CD14-positive monocyte (primary cell): Measurements from ENCODE around the gene YWHAB. TPM values are rescaled to one million over a fixed set of nuclear protein-coding genes. Genes with fewer than 3 reads are reported as not detected.

Experiments used
- DNase-seq, 3 donors: peaks; one replicate each; pipeline ENCODE4 v3.0.0-alpha.2; 2011 to 2022
- H2AFZ ChIP-seq: 2 replicates; pipeline ENCODE4 v1.6.0; 2012; ENCODE audit warnings: mild to moderate bottlenecking, low read depth, low read length, inconsistent platforms; ENCODE audit not compliant: insufficient read depth, poor library complexity, severe bottlenecking
- H3K27ac ChIP-seq, 2 donors: 1 replicate in 1 of 2; 2 replicates in 1 of 2; pipeline ENCODE4 v1.5.1; 2012 to 2013; ENCODE audit warnings: low read length in 2 of 2, control low read depth in 1 of 2, inconsistent platforms in 1 of 2, low read depth in 1 of 2, mild to moderate bottlenecking in 1 of 2
- H3K27me3 ChIP-seq, 2 donors: one replicate each; pipeline versions ENCODE4 v1.6.0 to v1.6.1; 2011 to 2013; ENCODE audit warnings: low read length in 2 of 2; ENCODE audit not compliant: control insufficient read depth in 2 of 2, insufficient read depth in 2 of 2
- H3K36me3 ChIP-seq, 2 donors: replicated peaks in 1 of 2; 1 replicate in 1 of 2; 2 replicates in 1 of 2; pipeline versions ENCODE4 v1.5.1 to v1.6.1; 2012 to 2013; ENCODE audit warnings: low read length in 2 of 2, control low read depth in 1 of 2, inconsistent platforms in 1 of 2, mild to moderate bottlenecking in 1 of 2; ENCODE audit not compliant: insufficient read depth in 2 of 2, control insufficient read depth in 1 of 2
- H3K4me1 ChIP-seq, 2 donors: 1 replicate in 1 of 2; 2 replicates in 1 of 2; pipeline versions ENCODE4 v1.5.1 to v1.6.1; 2012 to 2013; ENCODE audit warnings: low read length in 2 of 2, control low read depth in 1 of 2, inconsistent platforms in 1 of 2, mild to moderate bottlenecking in 1 of 2, moderate library complexity in 1 of 2; ENCODE audit not compliant: insufficient read depth in 2 of 2, control insufficient read depth in 1 of 2
- H3K4me2 ChIP-seq: replicated peaks from 2 replicates; pipeline ENCODE3; 2012; ENCODE audit warnings: low read length, moderate library complexity, mild to moderate bottlenecking; ENCODE audit not compliant: poor library complexity, severe bottlenecking; ENCODE audit errors: extremely low read depth
- H3K4me3 ChIP-seq, 3 experiments: fragments of 200-600 bp in 1 of 3; sonication (generic) in 1 of 3; replicated peaks in 1 of 3; 1 replicate in 2 of 3; 2 replicates in 1 of 3; pipeline ENCODE4 v1.5.1; 2011 to 2013; ENCODE audit warnings: low read length in 3 of 3, mild to moderate bottlenecking in 3 of 3, control low read depth in 2 of 3, low read depth in 2 of 3, inconsistent platforms in 1 of 3, moderate library complexity in 1 of 3
- H3K79me2 ChIP-seq: 2 replicates; pipeline ENCODE4 v1.6.0; 2012; ENCODE audit warnings: mild to moderate bottlenecking, control low read depth, inconsistent platforms, low read length, moderate library complexity; ENCODE audit not compliant: insufficient read depth
- H3K9ac ChIP-seq: 2 replicates; pipeline ENCODE4 v1.6.0; 2017; ENCODE audit warnings: low read length, mild to moderate bottlenecking; ENCODE audit not compliant: insufficient read depth, poor library complexity, severe bottlenecking
- H3K9me3 ChIP-seq, 2 donors: replicated peaks in 1 of 2; 1 replicate in 1 of 2; 2 replicates in 1 of 2; pipeline versions ENCODE4 v1.5.1 to v1.6.1; 2012 to 2013; ENCODE audit warnings: low read length in 2 of 2, control low read depth in 1 of 2; ENCODE audit not compliant: control insufficient read depth in 1 of 2, insufficient read depth in 1 of 2
- H4K20me1 ChIP-seq: 2 replicates; pipeline ENCODE4 v1.6.0; 2012; ENCODE audit warnings: mild to moderate bottlenecking, low read length, control low read depth, moderate library complexity; ENCODE audit not compliant: insufficient read depth
- H3K27ac Mint-ChIP-seq, 7 donors: one replicate each; pipeline ENCODE4 v1.8.0; 2020; ENCODE audit warnings: mild to moderate bottlenecking in 7 of 7, mixed read lengths in 7 of 7, moderate library complexity in 6 of 7, inconsistent platforms in 2 of 7
- H3K27me3 Mint-ChIP-seq, 3 donors: one replicate each; pipeline ENCODE4 v1.8.0; 2021 to 2022; ENCODE audit warnings: low read depth in 3 of 3, mild to moderate bottlenecking in 3 of 3, mixed read lengths in 3 of 3, moderate library complexity in 3 of 3, inconsistent platforms in 1 of 3
- H3K36me3 Mint-ChIP-seq, 2 donors: one replicate each; pipeline ENCODE4 v1.8.0; 2020; ENCODE audit warnings: mixed read lengths in 2 of 2, inconsistent platforms in 1 of 2, mild to moderate bottlenecking in 1 of 2
- H3K4me1 Mint-ChIP-seq: one replicate; pipeline ENCODE4 v1.8.0; 2020; ENCODE audit warnings: mild to moderate bottlenecking, mixed read lengths
- H3K4me3 Mint-ChIP-seq, 2 donors: one replicate each; pipeline ENCODE4 v1.8.0; 2020; ENCODE audit warnings: mild to moderate bottlenecking in 2 of 2, mixed read lengths in 2 of 2, moderate library complexity in 1 of 2
- H3K9me3 Mint-ChIP-seq, 7 donors: one replicate each; pipeline ENCODE4 v1.8.0; 2020 to 2022; ENCODE audit warnings: mixed read lengths in 7 of 7, mild to moderate bottlenecking in 6 of 7, moderate library complexity in 6 of 7, inconsistent platforms in 2 of 7
- CTCF ChIP-seq: fragments of 200-600 bp; IDR thresholded peaks from one replicate; pipeline ENCODE4 v1.8.0; 2022; ENCODE audit warnings: antibody characterized with exemption, mild to moderate bottlenecking
- WGBS: methylation state at CpG from one replicate; pipeline ENCODE4 v1.1.5; 2013; ENCODE audit warnings: missing lambda C conversion rate; ENCODE audit not compliant: insufficient coverage; 5-methylcytosine and 5-hydroxymethylcytosine counted together
- intact Hi-C, 2 donors: fragments of 100-400 bp; cut with micrococcal nuclease; formaldehyde crosslinking; loops; one replicate each; pipeline versions ENCODE4 v1.15.0 to v1.15.1; 2023
- polyA plus RNA-seq, 3 donors: library from polyadenylated mRNA; depleted of rRNA in 1 of 3; unstranded in 2 of 3; stranded (reverse) in 1 of 3; fragments of 300-500 nt in 2 of 3; fragments of >200 nt in 1 of 3; fragmentation: Illumina TruSeq in 2 of 3; gene quantifications; 1 replicate in 2 of 3; 2 replicates in 1 of 3; pipeline ENCODE4 v1.2.3, GENCODE V29; 2012 to 2021

YWHAB gene
- polyA plus RNA-seq, 3 donors = 126 to 654 (median 504) TPM

- H3K4me1 Mint-ChIP-seq = peaks cover 85% of the 10 kb centered on the region
- peak overlapping the region in 1 of 2 donors; percentile 58 for H3K27ac ChIP-seq
- H3K4me3 Mint-ChIP-seq = no peak overlapping the region
- H3K9ac ChIP-seq = no peak overlapping the region
- H3K4me1 ChIP-seq = peaks cover 69 to 88% of the 10 kb centered on the region in 2 donors
- H3K36me3 ChIP-seq = peaks cover 4 to 40% of the 10 kb centered on the region in 2 donors
- H4K20me1 ChIP-seq = peaks cover 100% of the 10 kb centered on the region
- H3K27ac Mint-ChIP-seq = peak overlapping the region in 1 of 7 donors; percentile 42
- H3K79me2 ChIP-seq = peaks cover 99% of the 10 kb centered on the region
- no peak for DNase-seq
- no peak for TF ChIP-seq CTCF
- no peaks in the 10 kb centered on the region for H3K27me3 Mint-ChIP-seq
- no peaks in the 10 kb centered on the region for H3K27me3 ChIP-seq
- peaks cover 0 to 1% (median 0%) of the 10 kb centered on the region in 7 donors for H3K9me3 Mint-ChIP-seq
- no peak overlapping the region for H2AFZ ChIP-seq
- H3K9me3 ChIP-seq = no peaks in the 10 kb centered on the region
- H3K4me3 ChIP-seq = no peak overlapping the region
- H3K4me2 ChIP-seq = no peak overlapping the region
- WGBS = 100% methylated on average over 1 of the region's 1 CpG
- peaks cover 8 to 23% of the 10 kb centered on the region in 2 donors for H3K36me3 Mint-ChIP-seq
- intact Hi-C loops = no loop called here
These were observed 6.3 kb downstream of the YWHAB start for GRCh38 chr20:44891826-44892225.

GRCh38 chr20:44894959-44895358 lies 9.5 kb downstream of the YWHAB start:
- Mint-ChIP-seq H3K36me3 (peaks cover 15 to 30% of the 10 kb centered on the region in 2 donors), H3K4me3 (peak overlapping the region in 1 of 2 donors; percentile 5), H3K27me3 (no peaks in the 10 kb centered on the region), H3K4me1 (peaks cover 80% of the 10 kb centered on the region), H3K27ac (peak overlapping the region; percentile 68 to 94 (median 86)), H3K9me3 (peaks cover 0 to 1% (median 0%) of the 10 kb centered on the region in 7 donors)
- peak overlapping the region; percentile 25 for H3K4me2 ChIP-seq
- no peaks in the 10 kb centered on the region for H3K27me3 ChIP-seq
- H3K9me3 ChIP-seq = no peaks in the 10 kb centered on the region
- peaks cover 0 to 35% of the 10 kb centered on the region in 2 donors for H3K36me3 ChIP-seq
- 36% methylated on average over 2 of the region's 2 CpGs for WGBS
- H2AFZ ChIP-seq = no peak overlapping the region
- peaks cover 68 to 82% of the 10 kb centered on the region in 2 donors for H3K4me1 ChIP-seq
- no peak for DNase-seq
- no peak for TF ChIP-seq CTCF
- intact Hi-C loops = no loop called here
- peaks cover 99% of the 10 kb centered on the region for H3K79me2 ChIP-seq
- peaks cover 100% of the 10 kb centered on the region for H4K20me1 ChIP-seq
- H3K9ac ChIP-seq = no peak overlapping the region
- peak overlapping the region; percentile 64 to 83 for H3K27ac ChIP-seq
- H3K4me3 ChIP-seq = peak overlapping the region in 1 of 3 experiments; percentile 2
